Sigmoid colon (tissue), 4 donors: ENCODE data around the gene C8A.

ENCODE experiments used
- CTCF ChIP-seq, 4 experiments: fragments of 450-650 bp in 3 of 4; fragments of 200-600 bp in 1 of 4; IDR thresholded peaks; one replicate each; pipeline ENCODE4 v1.5.1; 2016 to 2019; ENCODE audit warnings: antibody characterized with exemption in 4 of 4, mild to moderate bottlenecking in 3 of 4, moderate library complexity in 2 of 4
- EP300 ChIP-seq, 4 donors: sonication (generic); formaldehyde crosslinking; IDR thresholded peaks; one replicate each; pipeline ENCODE4 v1.6.1; 2017; ENCODE audit warnings: antibody characterized with exemption in 4 of 4
- POLR2A ChIP-seq, 2 donors: fragments of 450-650 bp; IDR thresholded peaks; one replicate each; pipeline ENCODE4 v1.6.1; 2016; ENCODE audit warnings: antibody characterized with exemption in 2 of 2, mild to moderate bottlenecking in 2 of 2, moderate library complexity in 2 of 2
- POLR2AphosphoS5 ChIP-seq, 4 donors: sonication (generic); formaldehyde crosslinking; IDR thresholded peaks; one replicate each; pipeline ENCODE4 v1.6.1; 2017; ENCODE audit warnings: antibody characterized with exemption in 4 of 4

- TF ChIP-seq CTCF (IDR thresholded peaks at IDR 0.05) (no peak), POLR2A (IDR thresholded peaks at IDR 0.05) (no peak), POLR2AphosphoS5 (IDR thresholded peaks at IDR 0.05) (no peak), EP300 (IDR thresholded peaks at IDR 0.05) (no peak)
Observed at GRCh38 chr1:56915960-56916359, 61.4 kb downstream of the C8A start.
